ENCODE results near the gene PPP1R12B.

The PPP1R12B gene

DNA sequence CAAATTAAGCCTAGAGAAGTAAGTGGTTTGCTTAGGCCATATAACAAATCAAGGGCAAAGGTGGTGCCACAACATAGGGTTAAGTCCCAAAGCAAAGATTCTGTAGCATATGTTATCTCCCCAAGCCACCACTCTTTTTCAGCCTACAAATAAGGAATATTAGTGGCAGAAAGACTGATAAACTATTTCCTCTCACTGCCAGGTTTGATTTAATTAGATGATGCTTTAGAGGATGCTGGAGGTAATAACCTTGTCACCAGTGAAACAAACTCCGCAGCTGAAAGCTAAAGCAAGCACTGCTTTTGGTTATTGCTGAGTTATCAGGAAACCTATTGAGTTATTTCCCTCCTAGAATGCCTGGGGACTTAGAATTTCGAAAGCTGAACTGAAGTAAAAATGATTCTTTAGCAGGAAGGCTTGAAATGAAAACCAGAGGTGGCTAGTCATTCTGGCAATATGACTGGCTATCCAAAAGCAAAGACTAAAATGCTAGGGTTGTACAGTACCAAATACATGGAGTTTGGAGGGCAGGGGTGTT is 216.5 kb downstream of the PPP1R12B start:
- H3K4me2 ChIP-seq (ENCODE audit: low read length): 0 out of 2 replicates have a peak overlapping the region, but pooled peaks have one; percentile 33
- no peaks in the 10 kb centered on the region for H4K20me1 ChIP-seq (ENCODE audit: control insufficient read depth, insufficient read depth, low read depth, low read length)

DNA sequence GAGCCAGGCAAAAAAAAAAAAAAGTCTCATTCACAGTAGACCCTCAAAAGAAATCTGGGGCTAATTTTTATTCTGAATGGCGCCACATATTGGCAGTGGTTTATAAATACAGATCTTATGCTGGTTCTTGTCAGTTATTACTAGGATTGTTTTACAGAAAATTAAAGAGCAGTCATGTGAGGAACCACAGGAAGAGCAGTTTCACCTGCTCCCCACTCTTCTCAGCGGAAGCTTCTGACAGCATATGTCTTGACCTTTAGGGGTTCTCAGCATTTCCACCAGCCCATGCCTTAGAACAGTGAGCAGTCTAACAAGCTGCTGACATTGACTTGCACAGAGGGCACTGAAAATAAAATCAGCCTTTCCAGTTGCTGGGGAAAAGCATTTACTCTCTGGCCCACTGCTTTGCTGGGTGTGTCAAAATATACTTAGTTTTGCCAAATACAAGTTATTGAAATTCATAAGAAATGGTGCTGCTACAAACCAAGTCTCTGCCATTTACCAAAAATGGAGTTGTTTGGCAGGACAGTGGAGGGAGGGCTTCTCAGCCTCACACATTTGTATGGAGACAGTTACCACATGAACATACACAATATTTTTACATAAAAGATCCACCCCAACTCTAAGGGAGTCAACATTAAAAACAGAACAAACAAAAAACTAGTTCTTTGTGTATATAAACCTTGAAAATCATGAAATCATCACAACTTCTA is 217.5 kb downstream of the PPP1R12B start:
- Histone ChIP-seq H3K4me3 (ENCODE audit: low read length) (peak overlapping the region; percentile 4; the same call in 1 of the 2 replicates), H4K20me1 (ENCODE audit: control insufficient read depth, insufficient read depth, low read depth, low read length) (no peaks in the 10 kb centered on the region), H3K79me2 (ENCODE audit: control insufficient read depth, low read length) (no peaks in the 10 kb centered on the region), H3K4me2 (ENCODE audit: low read length) (peak overlapping the region; percentile 33), H3F3A (ENCODE audit: control insufficient read depth, insufficient read depth) (no peaks in the 10 kb centered on the region), H3K27me3 (ENCODE audit: control insufficient read depth, low read length) (no peaks in the 10 kb centered on the region), H3K36me3 (ENCODE audit: control insufficient read depth, low read length) (0 out of 2 replicates have a peak, but pooled peaks cover 3% of the 10 kb centered on the region), H3K9me2 (replicated peaks; ENCODE audit: control insufficient read depth, low read length) (no peaks in the 10 kb centered on the region), H3K4me1 (ENCODE audit: control insufficient read depth, low read length) (peaks cover 30% of the 10 kb centered on the region), H3K9me3 (ENCODE audit: control insufficient read depth, insufficient read depth, low read length) (no peaks in the 10 kb centered on the region), H3K27ac (ENCODE audit: low read depth, low read length) (no peak overlapping the region)
- TF ChIP-seq CTCF (IDR thresholded peaks at IDR 0.05; ENCODE audit: low read depth, low read length, poor library complexity, severe bottlenecking) (peak; percentile 55), EZH2phosphoT487 (IDR thresholded peaks at IDR 0.05; ENCODE audit: borderline replicate concordance, low read length) (no peak)

More for the DNA sequence above, 216.5 kb downstream of the PPP1R12B start:
- TF ChIP-seq CTCF (IDR thresholded peaks at IDR 0.05; ENCODE audit: low read depth, low read length, poor library complexity, severe bottlenecking) (no peak), EZH2phosphoT487 (IDR thresholded peaks at IDR 0.05; ENCODE audit: borderline replicate concordance, low read length) (no peak)
- no peaks in the 10 kb centered on the region for H3K27me3 ChIP-seq (ENCODE audit: control insufficient read depth, low read length)
- no peaks in the 10 kb centered on the region for H3F3A ChIP-seq (ENCODE audit: control insufficient read depth, insufficient read depth)
- no peaks in the 10 kb centered on the region for H3K9me3 ChIP-seq (ENCODE audit: control insufficient read depth, insufficient read depth, low read length)
- H3K9me2 ChIP-seq (replicated peaks; ENCODE audit: control insufficient read depth, low read length): no peaks in the 10 kb centered on the region
- H3K79me2 ChIP-seq (ENCODE audit: control insufficient read depth, low read length): no peaks in the 10 kb centered on the region
- no peak overlapping the region for H3K27ac ChIP-seq (ENCODE audit: low read depth, low read length)
- H3K36me3 ChIP-seq (ENCODE audit: control insufficient read depth, low read length): 0 out of 2 replicates have a peak, but pooled peaks cover 3% of the 10 kb centered on the region
- H3K4me3 ChIP-seq (ENCODE audit: low read length): no peak overlapping the region
- H3K4me1 ChIP-seq (ENCODE audit: control insufficient read depth, low read length): peaks cover 30% of the 10 kb centered on the region

- TF ChIP-seq CTCF (IDR thresholded peaks at IDR 0.05; ENCODE audit: low read depth, low read length, poor library complexity, severe bottlenecking): no peak
- TF ChIP-seq EZH2phosphoT487 (IDR thresholded peaks at IDR 0.05; ENCODE audit: borderline replicate concordance, low read length): no peak
- Histone ChIP-seq H3F3A (ENCODE audit: control insufficient read depth, insufficient read depth) (no peaks in the 10 kb centered on the region), H3K9me2 (replicated peaks; ENCODE audit: control insufficient read depth, low read length) (no peaks in the 10 kb centered on the region), H3K27me3 (ENCODE audit: control insufficient read depth, low read length) (no peaks in the 10 kb centered on the region), H3K79me2 (ENCODE audit: control insufficient read depth, low read length) (no peaks in the 10 kb centered on the region), H4K20me1 (ENCODE audit: control insufficient read depth, insufficient read depth, low read depth, low read length) (no peaks in the 10 kb centered on the region), H3K27ac (ENCODE audit: low read depth, low read length) (no peak overlapping the region), H3K9me3 (ENCODE audit: control insufficient read depth, insufficient read depth, low read length) (no peaks in the 10 kb centered on the region), H3K4me1 (ENCODE audit: control insufficient read depth, low read length) (peaks cover 30% of the 10 kb centered on the region), H3K36me3 (ENCODE audit: control insufficient read depth, low read length) (0 out of 2 replicates have a peak, but pooled peaks cover 3% of the 10 kb centered on the region), H3K4me2 (ENCODE audit: low read length) (no peak overlapping the region), H3K4me3 (ENCODE audit: low read length) (no peak overlapping the region)
These were observed 219.2 kb downstream of the PPP1R12B start for GRCh38 chr1:202567738-202568137.
